A549 (cell line): Measurements from ENCODE around the gene GPRASP3. TPM values are rescaled to one million over a fixed set of nuclear protein-coding genes. Genes with fewer than 3 reads are reported as not detected.

Experiments
- ATAC-seq, 2 experiments: fragments of 200-7000 bp in 1 of 2; fragments of >200 bp in 1 of 2; cut with Nextera tagmentation in 1 of 2; cut with Tn5 transposase in 1 of 2; 3 replicates each; pipeline versions ENCODE4 v1.8.0 to v1.9.1; 2018 to 2020; ENCODE audit warnings: mild to moderate bottlenecking in 1 of 2, moderate library complexity in 1 of 2
- CTCF ChIA-PET: fragments of 300-600 bp; sonication (Branson Sonifier 250); formaldehyde crosslinking; extraction: SDS; loops from one replicate; lab custom pipeline; 2021; ENCODE audit warnings: antibody characterized with exemption, inconsistent platforms; lab: Yijun Ruan, JAX
- POLR2A ChIA-PET: fragments of 350-600 bp; formaldehyde crosslinking; extraction: SDS; loops from one replicate; lab custom pipeline; 2021; ENCODE audit warnings: antibody characterized with exemption, inconsistent platforms; lab: Yijun Ruan, JAX
- DNase-seq, 2 experiments: peaks; one replicate each; pipeline versions ENCODE4 v3.0.0 to v3.0.0-alpha.2; 2011 to 2016; ENCODE audit warnings: low read depth in 1 of 2, low spot score in 1 of 2
- FAIRE-seq: peaks from 2 replicates; lab custom pipeline; 2011; peaks lifted over from hg19 to GRCh38; lab: Jason Lieb, UNC
- H3K27ac ChIP-seq, 2 experiments: fragments of >200 bp; sonication (Bioruptor Twin); formaldehyde crosslinking; 3 replicates each; pipeline ENCODE4 v1.5.1; 2016 to 2017
- H3K4me1 ChIP-seq: fragments of >200 bp; sonication (Bioruptor Twin); formaldehyde crosslinking; 3 replicates; pipeline ENCODE4 v1.6.1; 2016
- H3K4me2 ChIP-seq: fragments of >200 bp; sonication (Bioruptor Twin); formaldehyde crosslinking; 3 replicates; pipeline ENCODE4 v1.6.1; 2016
- H3K4me3 ChIP-seq: fragments of >200 bp; sonication (Bioruptor Twin); formaldehyde crosslinking; 3 replicates; pipeline ENCODE4 v1.5.1; 2016
- H3K9me3 ChIP-seq: fragments of >200 bp; sonication (Bioruptor Twin); formaldehyde crosslinking; 3 replicates; pipeline ENCODE4 v1.6.1; 2016
- EHF ChIP-seq: fragments of 250-450 bp; sonication (Bioruptor Pico); IDR thresholded peaks from 2 replicates; pipeline ENCODE4 v1.5.0; 2020; ENCODE audit warnings: mild to moderate bottlenecking
- EHMT2 ChIP-seq: fragments of 200-600 bp; sonication (generic); IDR thresholded peaks from 2 replicates; pipeline ENCODE4 v1.6.1; 2016; ENCODE audit warnings: antibody characterized with exemption, low read depth, mild to moderate bottlenecking, moderate library complexity
- EP300 ChIP-seq, 2 experiments: fragments of >200 bp; sonication (Bioruptor Twin); formaldehyde crosslinking; IDR thresholded peaks; 2 replicates in 1 of 2; 3 replicates in 1 of 2; pipeline ENCODE4 v1.6.1; 2016 to 2017
- ESRRA ChIP-seq: fragments of 150-350 bp; IDR thresholded peaks from 2 replicates; pipeline ENCODE4 v1.6.1; 2014; ENCODE audit warnings: mild to moderate bottlenecking, low read length, borderline replicate concordance
- FOSB ChIP-seq: fragments of 250-450 bp; sonication (Bioruptor Pico); IDR thresholded peaks from 2 replicates; pipeline ENCODE4 v1.5.0; 2020; ENCODE audit warnings: mild to moderate bottlenecking, moderate library complexity
- HEYL ChIP-seq: fragments of 250-450 bp; sonication (Bioruptor Pico); IDR thresholded peaks from 2 replicates; pipeline ENCODE4 v1.8.0; 2021; ENCODE audit warnings: mild to moderate bottlenecking, moderate library complexity
- JUNB ChIP-seq: fragments of >200 bp; sonication (Bioruptor Twin); formaldehyde crosslinking; IDR thresholded peaks from 2 replicates; pipeline ENCODE4 v1.6.1; 2016
- KDM1A ChIP-seq: fragments of 200-600 bp; sonication (generic); IDR thresholded peaks from 2 replicates; pipeline ENCODE4 v1.6.1; 2016; ENCODE audit warnings: low read depth, mild to moderate bottlenecking
- MAZ ChIP-seq: fragments of 150-350 bp; IDR thresholded peaks from 2 replicates; pipeline ENCODE4 v1.6.1; 2014; ENCODE audit warnings: antibody characterized with exemption, low read depth, low read length, borderline replicate concordance
- PHF8 ChIP-seq: fragments of 200-600 bp; sonication (generic); IDR thresholded peaks from 2 replicates; pipeline ENCODE4 v1.6.1; 2016; ENCODE audit warnings: low read depth, mild to moderate bottlenecking, antibody characterized with exemption, moderate library complexity, borderline replicate concordance
- POLR2AphosphoS2 ChIP-seq: conservative IDR thresholded peaks from 2 replicates; pipeline ENCODE4 v1.6.1; 2012; ENCODE audit warnings: low read length, improper control_type of control experiment, inconsistent platforms
- RAD21 ChIP-seq, 2 experiments: fragments of >200 bp in 1 of 2; sonication (Bioruptor Twin) in 1 of 2; formaldehyde crosslinking in 1 of 2; IDR thresholded peaks in 1 of 2; conservative IDR thresholded peaks in 1 of 2; 2 replicates in 1 of 2; 3 replicates in 1 of 2; pipeline ENCODE4 v1.6.1; 2012 to 2018; ENCODE audit warnings: inconsistent platforms in 1 of 2
- RFX5 ChIP-seq: fragments of 450-650 bp; IDR thresholded peaks from 2 replicates; pipeline ENCODE4 v1.7.1; 2014; ENCODE audit warnings: antibody characterized with exemption, mild to moderate bottlenecking, moderate library complexity
- SMC3 ChIP-seq: fragments of >200 bp; sonication (Bioruptor Twin); formaldehyde crosslinking; IDR thresholded peaks from 3 replicates; pipeline ENCODE4 v1.6.1; 2018; ENCODE audit warnings: inconsistent platforms
- SREBF2 ChIP-seq: fragments of 450-650 bp; IDR thresholded peaks from 2 replicates; pipeline ENCODE4 v1.6.1; 2014; ENCODE audit warnings: mild to moderate bottlenecking, moderate library complexity
- TFCP2L1 ChIP-seq: fragments of 250-450 bp; sonication (Bioruptor Pico); IDR thresholded peaks from 2 replicates; pipeline ENCODE4 v1.5.0; 2021; ENCODE audit warnings: mild to moderate bottlenecking
- TP53 ChIP-seq: fragments of 250-450 bp; sonication (Bioruptor Pico); IDR thresholded peaks from 2 replicates; pipeline ENCODE4 v1.5.0; 2021; ENCODE audit warnings: mild to moderate bottlenecking, moderate library complexity
- ZC3H11A ChIP-seq: fragments of 450-650 bp; IDR thresholded peaks from 2 replicates; pipeline ENCODE4 v1.6.1; 2014; ENCODE audit warnings: antibody characterized with exemption, mild to moderate bottlenecking
- WGBS: methylation state at CpG from one replicate; pipeline ENCODE4 v1.1.6; 2017; ENCODE audit errors: missing lambda C conversion rate; 5-methylcytosine and 5-hydroxymethylcytosine counted together
- polyA plus RNA-seq, 4 experiments: library from polyadenylated mRNA; depleted of rRNA in 3 of 4; stranded (reverse); fragments of >200 nt; fragmentation: RNase III in 1 of 4; extraction: RNeasy Plus Mini Kit Qiagen cat#74134 plus additional on column Dnase treatment in 1 of 4; gene quantifications; 2 replicates in 3 of 4; 3 replicates in 1 of 4; pipeline ENCODE4 v1.2.3, GENCODE V29; 2011 to 2017
- TF ChIP-seq, protein P1 (sequence below): IDR thresholded peaks from 2 replicates; pipeline ENCODE4 v1.6.1; 2012
- TF ChIP-seq, protein P2 (sequence below): fragments of 150-350 bp; IDR thresholded peaks from 2 replicates; pipeline ENCODE4 v1.6.1; 2014; ENCODE audit warnings: low read depth, mild to moderate bottlenecking, low read length
- TF ChIP-seq, protein P3 (sequence below): IDR thresholded peaks from 2 replicates; pipeline ENCODE4 v1.6.1; 2012; ENCODE audit warnings: low read depth, borderline replicate concordance
- TF ChIP-seq, protein P4 (sequence below): fragments of >200 bp; sonication (Bioruptor Twin); formaldehyde crosslinking; IDR thresholded peaks from 3 replicates; pipeline ENCODE4 v1.5.1; 2016

Gene GPRASP3
- polyA plus RNA-seq, 2 of the 4 experiments (the other 2 are of a cell fraction): 4.6 to 4.9 TPM

DNA sequence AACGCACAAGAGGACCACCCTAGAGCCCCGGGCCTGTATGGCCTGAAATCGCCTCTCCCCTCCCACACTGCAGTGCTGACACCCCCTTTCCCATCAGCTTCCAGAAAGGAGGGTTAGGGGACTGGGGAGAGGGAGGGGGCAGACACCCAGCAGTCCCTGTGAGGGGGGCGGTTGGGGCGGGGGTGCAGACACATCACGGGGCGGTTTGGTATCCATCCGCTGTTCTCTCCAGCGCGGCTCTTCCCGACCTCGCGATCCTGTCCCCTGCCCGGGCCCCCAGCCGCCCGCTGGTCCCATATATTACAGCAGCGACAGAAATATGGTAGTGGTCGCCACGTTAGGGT, 8.7 kb upstream of the GPRASP3 start:
- POLR2A ChIA-PET: no interaction called here
- FAIRE-seq: no peak
- CTCF ChIA-PET: interaction anchor here (1.0 kb wide), 1 partner anchor 11 kb away, joined by 3 read pairs; no protein-coding TSS in a partner anchor
- H3K9me3 ChIP-seq: no peaks in the 10 kb centered on the region
- 61% methylated on average over 3 of the region's 19 CpGs for WGBS
- H3K4me1 ChIP-seq: peaks cover 3% of the 10 kb centered on the region; the same call in 1 of the 3 replicates
- no peak for DNase-seq
- peak overlapping the region; percentile 89 for H3K4me2 ChIP-seq
- peak overlapping the region; percentile 64 for H3K4me3 ChIP-seq
- ATAC-seq: no peak
- H3K27ac ChIP-seq: peak overlapping the region; percentile 80 to 93; a peak in 4 of 6 replicates
- no peak for TF ChIP-seq RFX5
- TF ChIP-seq EHMT2: no peak
- TF ChIP-seq EHF (CRISPR knock-in tag): no peak
- TF ChIP-seq, protein P1, sequence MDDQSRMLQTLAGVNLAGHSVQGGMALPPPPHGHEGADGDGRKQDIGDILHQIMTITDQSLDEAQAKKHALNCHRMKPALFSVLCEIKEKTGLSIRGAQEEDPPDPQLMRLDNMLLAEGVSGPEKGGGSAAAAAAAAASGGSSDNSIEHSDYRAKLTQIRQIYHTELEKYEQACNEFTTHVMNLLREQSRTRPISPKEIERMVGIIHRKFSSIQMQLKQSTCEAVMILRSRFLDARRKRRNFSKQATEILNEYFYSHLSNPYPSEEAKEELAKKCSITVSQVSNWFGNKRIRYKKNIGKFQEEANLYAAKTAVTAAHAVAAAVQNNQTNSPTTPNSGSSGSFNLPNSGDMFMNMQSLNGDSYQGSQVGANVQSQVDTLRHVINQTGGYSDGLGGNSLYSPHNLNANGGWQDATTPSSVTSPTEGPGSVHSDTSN: no peak
- TF ChIP-seq ZC3H11A: no peak
- no peak for TF ChIP-seq ESRRA
- no peak for TF ChIP-seq SREBF2
- no peak for TF ChIP-seq KDM1A
- no peak for TF ChIP-seq MAZ
- TF ChIP-seq, protein P2, sequence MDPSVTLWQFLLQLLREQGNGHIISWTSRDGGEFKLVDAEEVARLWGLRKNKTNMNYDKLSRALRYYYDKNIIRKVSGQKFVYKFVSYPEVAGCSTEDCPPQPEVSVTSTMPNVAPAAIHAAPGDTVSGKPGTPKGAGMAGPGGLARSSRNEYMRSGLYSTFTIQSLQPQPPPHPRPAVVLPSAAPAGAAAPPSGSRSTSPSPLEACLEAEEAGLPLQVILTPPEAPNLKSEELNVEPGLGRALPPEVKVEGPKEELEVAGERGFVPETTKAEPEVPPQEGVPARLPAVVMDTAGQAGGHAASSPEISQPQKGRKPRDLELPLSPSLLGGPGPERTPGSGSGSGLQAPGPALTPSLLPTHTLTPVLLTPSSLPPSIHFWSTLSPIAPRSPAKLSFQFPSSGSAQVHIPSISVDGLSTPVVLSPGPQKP: no peak
- TF ChIP-seq POLR2AphosphoS2: no peak
- TF ChIP-seq FOSB (CRISPR knock-in tag): no peak
- no peak for TF ChIP-seq RAD21 (conservative IDR thresholded peaks at IDR 0.05 in 1 of 2, IDR thresholded peaks at IDR 0.05 in 1 of 2)
- TF ChIP-seq TP53 (CRISPR knock-in tag): no peak
- no peak for TF ChIP-seq JUNB
- no peak for TF ChIP-seq HEYL (CRISPR knock-in tag)

DNA sequence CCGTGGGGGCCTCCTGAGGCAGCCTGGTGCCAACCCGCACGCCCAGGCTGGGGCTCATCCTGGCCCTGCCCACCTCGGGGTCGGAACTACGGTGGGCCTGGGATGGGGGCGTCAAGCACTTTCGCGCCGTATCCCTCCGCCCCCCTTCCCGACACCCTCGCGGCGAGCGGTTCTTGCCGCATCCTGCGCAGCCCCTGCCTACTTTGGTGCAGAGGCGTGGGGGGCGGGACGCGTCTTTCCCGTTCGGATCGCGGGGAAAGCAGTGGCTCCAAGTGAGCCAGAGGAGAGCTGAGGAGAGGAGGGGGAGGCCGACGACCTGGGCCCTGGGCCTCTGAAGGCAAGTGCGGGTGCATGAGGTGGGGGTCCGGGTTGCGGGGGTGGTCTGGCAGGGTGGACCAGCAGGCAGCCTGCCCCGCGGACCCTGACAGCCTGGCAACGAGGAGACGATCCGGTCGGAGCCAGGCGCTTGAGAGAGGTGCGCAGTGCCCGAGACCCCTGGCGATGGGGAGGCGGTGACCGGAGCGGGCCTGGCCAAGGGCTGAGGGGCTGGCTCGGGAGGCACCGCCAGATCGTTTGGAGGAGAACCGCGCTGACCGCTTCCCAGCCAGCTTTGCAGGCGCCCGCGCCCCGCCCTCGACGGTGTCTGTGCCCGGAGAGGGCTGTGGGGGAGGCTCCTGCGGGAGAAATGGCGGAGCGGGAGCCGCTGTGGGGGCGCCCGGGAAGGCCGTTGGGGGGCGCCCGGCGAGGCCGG, 8.2 kb upstream of the GPRASP3 start, which contains the start of gene GPRASP2:
GPRASP2 (plus strand) TSS at position 233 of the 751 bp plus-strand sequence. CDS start 2,422 bp downstream, outside the sequence.
- ATAC-seq (peak; percentile 86 to 91), DNase-seq (peak in 1 of 2 experiments; percentile 15), FAIRE-seq (no peak)
- ChIA-PET CTCF (interaction anchor here (0.6 to 1.0 kb wide), 2 partner anchors 11 to 30 kb away, joined by 3 read pairs; no protein-coding TSS in a partner anchor), POLR2A (no interaction called here)
- Histone ChIP-seq H3K9me3 (no peaks in the 10 kb centered on the region), H3K27ac (peak within 1 kb of the TSS; percentile 80 to 93), H3K4me1 (peaks cover 3% of the 10 kb centered on the region; the same call in 1 of the 3 replicates), H3K4me3 (peak within 1 kb of the TSS; percentile 64), H3K4me2 (peak within 1 kb of the TSS; percentile 89)
- no CpG with 5 or more reads among the region's 68 CpGs for WGBS
- TF ChIP-seq EP300 (IDR thresholded peaks at IDR 0.05): no peak
- peak; percentile 24; the same call in 1 of the 2 replicates for TF ChIP-seq PHF8
- TF ChIP-seq TFCP2L1 (CRISPR knock-in tag): no peak
- no peak for TF ChIP-seq RAD21 (conservative IDR thresholded peaks at IDR 0.05 in 1 of 2, IDR thresholded peaks at IDR 0.05 in 1 of 2)

DNA sequence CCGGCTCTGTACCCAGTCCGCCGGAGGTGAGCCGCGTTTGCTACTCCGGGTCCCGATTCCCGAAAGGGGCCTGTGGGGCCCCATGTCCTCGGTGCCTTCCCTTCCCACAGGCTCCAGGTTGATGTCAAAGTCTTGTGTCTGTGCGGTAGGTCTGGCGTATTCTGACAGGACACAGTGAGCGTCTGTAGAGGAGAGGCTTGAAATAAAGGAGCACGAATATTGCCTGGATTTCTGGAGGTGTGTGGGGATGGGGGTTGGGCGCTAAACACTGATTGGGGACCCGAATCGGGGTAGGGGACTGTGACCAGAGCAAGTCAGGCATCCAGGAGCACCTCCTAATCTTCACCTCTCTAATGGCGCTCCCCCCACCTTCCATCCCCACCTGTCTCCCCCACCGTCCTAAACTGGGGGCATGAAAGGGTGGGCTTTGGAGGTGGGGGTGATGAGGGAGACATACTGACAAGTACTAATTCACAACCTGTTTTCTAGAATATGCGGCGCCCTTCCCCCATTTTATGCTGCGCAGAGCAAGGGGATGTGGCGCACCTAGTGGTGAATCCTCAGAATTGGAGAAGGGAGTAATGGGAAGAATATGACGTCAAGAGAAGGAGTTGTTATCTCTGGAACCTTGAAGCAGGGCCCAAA, 7.4 kb upstream of the GPRASP3 start:
- FAIRE-seq: peak; percentile 82
- no peaks in the 10 kb centered on the region for H3K9me3 ChIP-seq
- H3K27ac ChIP-seq: peak overlapping the region; percentile 80 to 93
- peak overlapping the region; percentile 89 for H3K4me2 ChIP-seq
- 2% methylated on average over 8 of the region's 23 CpGs for WGBS
- peak overlapping the region; percentile 64 for H3K4me3 ChIP-seq
- ChIA-PET CTCF (interaction anchor here (1.0 kb wide), 1 partner anchor 12 kb away, joined by 3 read pairs; no protein-coding TSS in a partner anchor), POLR2A (no interaction called here)
- ATAC-seq: peak; percentile 83 to 88
- TF ChIP-seq, protein P3, sequence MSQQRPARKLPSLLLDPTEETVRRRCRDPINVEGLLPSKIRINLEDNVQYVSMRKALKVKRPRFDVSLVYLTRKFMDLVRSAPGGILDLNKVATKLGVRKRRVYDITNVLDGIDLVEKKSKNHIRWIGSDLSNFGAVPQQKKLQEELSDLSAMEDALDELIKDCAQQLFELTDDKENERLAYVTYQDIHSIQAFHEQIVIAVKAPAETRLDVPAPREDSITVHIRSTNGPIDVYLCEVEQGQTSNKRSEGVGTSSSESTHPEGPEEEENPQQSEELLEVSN: no peak
- TF ChIP-seq, protein P4, sequence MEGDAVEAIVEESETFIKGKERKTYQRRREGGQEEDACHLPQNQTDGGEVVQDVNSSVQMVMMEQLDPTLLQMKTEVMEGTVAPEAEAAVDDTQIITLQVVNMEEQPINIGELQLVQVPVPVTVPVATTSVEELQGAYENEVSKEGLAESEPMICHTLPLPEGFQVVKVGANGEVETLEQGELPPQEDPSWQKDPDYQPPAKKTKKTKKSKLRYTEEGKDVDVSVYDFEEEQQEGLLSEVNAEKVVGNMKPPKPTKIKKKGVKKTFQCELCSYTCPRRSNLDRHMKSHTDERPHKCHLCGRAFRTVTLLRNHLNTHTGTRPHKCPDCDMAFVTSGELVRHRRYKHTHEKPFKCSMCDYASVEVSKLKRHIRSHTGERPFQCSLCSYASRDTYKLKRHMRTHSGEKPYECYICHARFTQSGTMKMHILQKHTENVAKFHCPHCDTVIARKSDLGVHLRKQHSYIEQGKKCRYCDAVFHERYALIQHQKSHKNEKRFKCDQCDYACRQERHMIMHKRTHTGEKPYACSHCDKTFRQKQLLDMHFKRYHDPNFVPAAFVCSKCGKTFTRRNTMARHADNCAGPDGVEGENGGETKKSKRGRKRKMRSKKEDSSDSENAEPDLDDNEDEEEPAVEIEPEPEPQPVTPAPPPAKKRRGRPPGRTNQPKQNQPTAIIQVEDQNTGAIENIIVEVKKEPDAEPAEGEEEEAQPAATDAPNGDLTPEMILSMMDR: peak; percentile 48
- peak; percentile 39 to 48; a peak in 4 of 5 replicates for TF ChIP-seq RAD21 (conservative IDR thresholded peaks at IDR 0.05 in 1 of 2, IDR thresholded peaks at IDR 0.05 in 1 of 2)
- peak; percentile 15; the same call in 1 of the 3 replicates for TF ChIP-seq SMC3
- DNase-seq: peak; percentile 55 to 70
- peaks cover 3% of the 10 kb centered on the region; the same call in 1 of the 3 replicates for H3K4me1 ChIP-seq
